Astrocyte of the hippocampus (primary cell): ENCODE data around the gene SARS1.
"Not testable (repeated sequence)": the region's sequence is repeated elsewhere in the genome, so short reads cannot be mapped to it uniquely, and the experiment has no call there.

Experiments
- DNase-seq: peaks from one replicate; pipeline ENCODE4 v3.0.0; 2011; ENCODE audit warnings: low read depth, low spot score

Gene SARS1

GRCh38 chr1:109213824-109214693 is at the start of gene SARS1:
Gene SARS1, plus strand, starts transcription at chr1:109213918. Its CDS starts 75 bp downstream, at chr1:109213993.
- peak; percentile 97 for DNase-seq

DNA sequence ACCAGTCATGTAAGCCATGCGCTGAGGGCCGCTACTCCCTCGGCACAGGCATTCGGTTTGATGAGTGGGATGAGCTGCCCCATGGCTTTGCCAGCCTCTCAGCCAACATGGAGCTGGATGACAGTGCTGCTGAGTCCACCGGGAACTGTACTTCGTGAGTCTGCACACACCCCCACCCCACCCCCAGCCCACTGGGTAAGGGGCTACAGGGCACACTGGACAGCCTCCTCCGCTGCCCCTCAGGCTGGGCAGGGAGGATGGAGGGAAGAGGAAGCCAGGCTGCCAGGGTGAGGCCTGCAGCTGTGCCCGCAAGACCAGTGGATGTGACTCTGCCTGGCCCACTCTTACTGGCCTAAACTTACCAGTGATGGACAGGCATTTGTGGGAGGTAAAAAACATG is 49.2 kb upstream of the SARS1 start:
- DNase-seq: no peak

GRCh38 chr1:109167001-109167506 is 46.7 kb upstream of the SARS1 start:
- peak; percentile 42 for DNase-seq

- DNase-seq: no peak
Observed at GRCh38 chr1:109170035-109170764, 43.5 kb upstream of the SARS1 start.

- DNase-seq: no peak
Observed at GRCh38 chr1:109171646-109172045, 42.1 kb upstream of the SARS1 start.

DNA sequence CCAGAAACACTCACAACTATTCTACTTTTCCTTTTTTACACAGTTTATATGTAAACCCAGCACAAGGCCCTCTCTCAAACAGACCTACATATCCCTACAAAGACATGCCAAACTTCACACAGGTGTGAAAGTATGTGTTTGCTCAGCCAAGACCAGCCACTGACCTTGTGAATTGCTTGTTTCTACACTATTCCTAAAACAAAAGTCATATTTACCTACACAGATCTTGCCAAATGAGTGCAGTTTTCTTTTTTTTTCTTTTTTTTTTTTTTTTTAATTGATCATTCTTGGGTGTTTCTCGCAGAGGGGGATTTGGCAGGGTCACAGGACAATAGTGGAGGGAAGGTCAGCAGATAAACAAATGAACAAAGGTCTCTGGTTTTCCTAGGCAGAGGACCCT is 37.4 kb upstream of the SARS1 start:
- DNase-seq: not testable (repeated sequence)

GRCh38 chr1:109180715-109181084 is 33.0 kb upstream of the SARS1 start:
- not testable (repeated sequence) for DNase-seq

- peak; percentile 54 for DNase-seq
Observed at GRCh38 chr1:109181085-109181806, 32.5 kb upstream of the SARS1 start.

DNA sequence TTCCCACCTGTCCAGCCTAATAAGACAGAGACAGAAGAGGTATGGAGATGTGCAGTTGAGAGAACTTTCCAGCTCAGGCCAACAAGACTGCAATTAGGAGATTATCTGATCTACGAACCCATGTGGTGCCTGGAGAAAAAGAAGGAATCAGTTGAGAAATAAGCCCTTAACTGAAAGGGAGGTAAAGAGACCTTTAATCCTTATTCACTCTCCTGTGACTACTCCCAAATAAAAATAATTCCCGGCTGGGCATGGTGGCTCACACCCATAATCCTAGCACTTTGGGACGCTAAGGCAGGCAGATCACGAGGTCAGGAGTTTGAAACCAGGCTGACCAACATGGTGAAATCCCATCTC is 31.9 kb upstream of the SARS1 start:
- DNase-seq: no peak

GRCh38 chr1:109183058-109183738 is 30.5 kb upstream of the SARS1 start:
- no peak for DNase-seq

- no peak for DNase-seq
Observed at GRCh38 chr1:109184687-109185086, 29.0 kb upstream of the SARS1 start.

- no peak for DNase-seq
Observed at GRCh38 chr1:109185357-109185756, 28.4 kb upstream of the SARS1 start.

DNA sequence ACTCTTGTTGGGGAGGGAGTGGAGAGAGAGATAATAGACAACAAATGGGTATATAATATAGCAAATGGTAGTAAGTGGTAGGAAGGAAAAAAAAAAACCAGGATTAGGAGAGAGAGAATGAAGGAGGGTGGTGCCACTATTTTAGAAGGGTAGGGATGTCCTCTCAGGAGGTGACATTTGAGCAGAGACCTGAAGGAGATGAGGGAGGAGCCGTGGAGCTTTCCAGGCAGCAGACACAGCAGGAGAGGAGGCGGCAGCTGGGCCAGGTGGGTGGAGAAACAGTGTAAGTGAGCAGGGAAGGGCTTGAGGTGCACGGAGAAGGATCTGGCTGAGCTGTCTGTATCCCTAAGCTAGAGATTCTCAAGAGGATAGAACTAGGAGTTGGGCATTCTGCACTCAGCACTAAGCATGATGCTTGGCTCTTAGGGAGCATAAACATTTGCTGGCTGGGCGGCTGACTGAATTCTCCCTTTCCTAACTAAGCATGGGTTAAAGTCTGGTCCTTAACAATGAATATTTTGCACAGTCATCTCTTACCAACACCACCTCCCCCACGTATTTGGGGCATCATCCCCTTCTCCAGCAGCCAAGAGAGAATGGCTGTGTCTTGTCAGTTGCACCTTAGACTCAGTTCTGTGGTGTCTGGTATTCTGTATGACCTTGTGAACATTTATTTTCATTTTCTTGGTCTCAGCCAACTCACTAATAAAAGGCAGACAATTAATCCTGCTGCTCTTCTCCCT is 27.6 kb upstream of the SARS1 start:
- DNase-seq: no peak

GRCh38 chr1:109186733-109187086 is 27.0 kb upstream of the SARS1 start:
- DNase-seq: no peak

- no peak for DNase-seq
Observed at GRCh38 chr1:109187127-109187526, 26.6 kb upstream of the SARS1 start.

DNA sequence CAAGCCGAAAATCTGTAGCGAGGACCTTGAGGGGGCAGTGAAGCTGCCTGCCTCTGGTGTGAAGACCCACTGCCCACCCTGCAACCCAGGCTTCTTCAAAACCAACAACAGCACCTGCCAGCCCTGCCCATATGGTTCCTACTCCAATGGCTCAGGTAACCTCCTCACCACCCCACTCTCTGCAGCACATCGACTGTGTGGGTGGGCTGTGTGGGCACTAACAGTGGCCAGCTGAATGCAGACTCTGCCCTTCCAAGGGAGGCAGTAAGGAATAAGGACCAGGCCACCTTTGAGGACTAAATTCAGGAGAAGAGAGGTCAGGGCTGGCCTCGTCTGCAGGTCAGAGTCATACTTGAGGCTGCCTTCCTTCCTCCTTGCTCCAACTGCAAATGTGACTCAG is 25.5 kb upstream of the SARS1 start:
- no peak for DNase-seq

DNA sequence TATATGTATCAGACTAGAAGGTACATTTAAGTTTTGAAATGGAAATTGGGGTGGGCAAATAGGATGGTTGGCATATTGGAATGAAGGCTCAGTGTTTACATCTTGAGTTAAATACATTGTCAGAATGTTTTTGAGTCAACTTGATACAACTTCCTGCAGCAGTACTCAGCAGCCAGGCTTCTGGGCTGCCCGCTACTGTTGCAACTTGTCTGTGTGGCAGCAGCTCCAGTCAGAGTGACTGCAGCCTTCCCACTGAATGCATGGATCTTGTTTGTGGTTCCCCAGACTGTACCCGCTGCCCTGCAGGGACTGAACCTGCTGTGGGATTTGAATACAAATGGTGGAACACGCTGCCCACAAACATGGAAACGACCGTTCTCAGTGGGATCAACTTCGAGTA is 24.9 kb upstream of the SARS1 start:
- no peak for DNase-seq

- DNase-seq: no peak
Observed at GRCh38 chr1:109190189-109190588, 23.5 kb upstream of the SARS1 start.

DNA sequence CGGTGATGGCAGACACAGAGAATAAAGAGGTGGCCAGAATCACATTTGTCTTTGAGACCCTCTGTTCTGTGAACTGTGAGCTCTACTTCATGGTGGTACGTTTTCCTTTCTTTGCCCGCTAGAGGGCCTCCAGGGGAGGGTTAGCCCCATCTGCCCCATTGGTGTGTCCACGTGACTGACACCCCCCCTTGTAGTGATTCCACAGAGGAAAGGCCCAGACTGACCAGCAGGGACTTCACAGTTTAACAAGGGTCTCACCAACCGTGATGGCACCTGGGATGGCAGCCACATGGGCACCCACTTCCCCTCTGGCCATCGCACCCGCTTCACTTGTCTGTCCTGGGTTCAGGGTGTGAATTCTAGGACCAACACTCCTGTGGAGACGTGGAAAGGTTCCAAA is 22.3 kb upstream of the SARS1 start:
- DNase-seq: no peak

DNA sequence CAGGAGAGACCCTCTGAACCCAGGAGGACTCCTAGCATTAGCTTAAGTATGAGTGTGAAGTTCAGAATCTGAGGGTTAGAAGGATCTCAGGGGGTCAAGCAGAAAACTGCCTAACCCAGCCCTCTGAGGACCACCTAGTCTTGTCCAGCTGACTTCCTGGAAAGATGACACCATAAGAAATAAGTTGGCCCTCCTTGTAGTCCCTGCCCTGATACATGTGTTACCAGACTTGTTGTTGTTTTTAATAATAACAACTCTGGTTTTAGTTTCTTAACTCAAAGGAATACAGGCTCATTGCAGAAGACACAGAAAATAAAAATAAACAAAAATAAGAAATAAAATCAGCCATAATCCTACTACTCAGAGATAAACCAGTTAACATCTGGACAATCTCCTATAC is 21.8 kb upstream of the SARS1 start:
- no peak for DNase-seq

GRCh38 chr1:109192433-109192832 is 21.3 kb upstream of the SARS1 start:
- DNase-seq: no peak
